Mesothelial cell of epicardium (in vitro differentiated cells): ENCODE results near the gene FBXO46. TPM values are rescaled to one million over a fixed set of nuclear protein-coding genes. Genes with fewer than 3 reads are reported as not detected.

Source experiments
- DNase-seq, 2 experiments: peaks; one replicate each; pipeline ENCODE4 v3.0.0; 2021; ENCODE audit warnings: low spot score in 2 of 2; ENCODE audit not compliant: unreplicated experiment in 2 of 2
- H3K27ac Mint-ChIP-seq: 2 replicates; pipeline ENCODE4 v1.8.0; 2021; ENCODE audit warnings: mixed read lengths
- H3K27me3 Mint-ChIP-seq: 2 replicates; pipeline ENCODE4 v1.8.0; 2021; ENCODE audit warnings: low read depth, mixed read lengths
- H3K36me3 Mint-ChIP-seq: 2 replicates; pipeline ENCODE4 v1.8.0; 2021; ENCODE audit warnings: mixed read lengths
- H3K4me1 Mint-ChIP-seq: 2 replicates; pipeline ENCODE4 v1.8.0; 2021; ENCODE audit warnings: mixed read lengths
- H3K4me3 Mint-ChIP-seq: 2 replicates; pipeline ENCODE4 v1.8.0; 2021; ENCODE audit warnings: mild to moderate bottlenecking, moderate library complexity, mixed read lengths
- H3K9me3 Mint-ChIP-seq: 2 replicates; pipeline ENCODE4 v1.8.0; 2021; ENCODE audit warnings: mixed read lengths
- total RNA-seq: library from RNA; stranded (reverse); gene quantifications from 3 replicates; pipeline ENCODE4 v1.2.1, GENCODE V29; 2021
- TF ChIP-seq, protein P1 (sequence below): fragments of 200-600 bp; sonication (generic); IDR thresholded peaks from one replicate; pipeline ENCODE4 v1.5.0; 2021; ENCODE audit warnings: antibody characterized with exemption; ENCODE audit not compliant: unreplicated experiment

Gene FBXO46
- total RNA-seq, 1 donor from 2014 or later = 36.6 TPM

DNA sequence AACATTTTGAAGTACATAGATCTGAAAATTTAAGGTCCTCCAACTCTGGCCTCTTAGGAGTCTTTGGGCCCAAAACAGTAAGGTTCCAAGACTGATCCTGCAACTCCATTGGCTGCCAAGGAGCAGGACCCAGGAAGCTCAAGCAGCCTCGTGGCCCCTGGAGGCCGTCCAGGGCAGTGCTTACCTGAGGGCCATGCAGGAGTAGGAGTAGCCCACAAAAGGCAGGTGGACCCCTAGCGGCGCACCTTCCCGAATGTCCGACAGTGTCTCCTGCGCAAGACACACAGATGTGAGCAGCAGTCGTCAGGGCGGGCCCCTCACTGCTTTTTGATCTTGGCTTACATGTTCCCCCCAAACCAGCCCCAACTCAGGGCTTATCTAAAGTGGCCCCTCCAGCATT is 44.1 kb upstream of the FBXO46 start:
- H3K36me3 Mint-ChIP-seq = peaks cover 18% of the 10 kb centered on the region

DNA sequence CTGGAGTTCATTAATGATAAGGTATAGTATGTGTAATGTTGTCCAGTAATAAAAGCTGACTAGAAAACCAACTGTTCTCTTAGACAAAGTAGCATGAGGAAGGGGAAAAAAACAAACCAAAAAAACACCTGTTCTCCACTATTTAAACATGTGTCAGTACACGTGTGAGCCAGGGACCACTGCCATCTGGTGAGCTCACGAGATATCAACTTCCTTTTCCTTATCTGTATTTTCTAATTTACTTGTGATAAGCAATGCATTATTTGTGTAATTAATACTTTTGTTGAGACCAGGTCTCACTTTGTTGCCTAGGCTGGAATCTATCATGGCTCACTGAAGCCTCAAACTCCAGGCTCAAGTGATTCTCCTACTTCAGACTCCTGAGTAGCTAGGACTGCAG is 42.7 kb upstream of the FBXO46 start:
- peaks cover 4% of the 10 kb centered on the region for H3K4me1 Mint-ChIP-seq
- DNase-seq = no peak
- TF ChIP-seq, protein P1, sequence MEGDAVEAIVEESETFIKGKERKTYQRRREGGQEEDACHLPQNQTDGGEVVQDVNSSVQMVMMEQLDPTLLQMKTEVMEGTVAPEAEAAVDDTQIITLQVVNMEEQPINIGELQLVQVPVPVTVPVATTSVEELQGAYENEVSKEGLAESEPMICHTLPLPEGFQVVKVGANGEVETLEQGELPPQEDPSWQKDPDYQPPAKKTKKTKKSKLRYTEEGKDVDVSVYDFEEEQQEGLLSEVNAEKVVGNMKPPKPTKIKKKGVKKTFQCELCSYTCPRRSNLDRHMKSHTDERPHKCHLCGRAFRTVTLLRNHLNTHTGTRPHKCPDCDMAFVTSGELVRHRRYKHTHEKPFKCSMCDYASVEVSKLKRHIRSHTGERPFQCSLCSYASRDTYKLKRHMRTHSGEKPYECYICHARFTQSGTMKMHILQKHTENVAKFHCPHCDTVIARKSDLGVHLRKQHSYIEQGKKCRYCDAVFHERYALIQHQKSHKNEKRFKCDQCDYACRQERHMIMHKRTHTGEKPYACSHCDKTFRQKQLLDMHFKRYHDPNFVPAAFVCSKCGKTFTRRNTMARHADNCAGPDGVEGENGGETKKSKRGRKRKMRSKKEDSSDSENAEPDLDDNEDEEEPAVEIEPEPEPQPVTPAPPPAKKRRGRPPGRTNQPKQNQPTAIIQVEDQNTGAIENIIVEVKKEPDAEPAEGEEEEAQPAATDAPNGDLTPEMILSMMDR = no peak
- H3K36me3 Mint-ChIP-seq = peaks cover 13% of the 10 kb centered on the region
- no peaks in the 10 kb centered on the region for H3K27me3 Mint-ChIP-seq
- no peak overlapping the region for H3K4me3 Mint-ChIP-seq
- no peaks in the 10 kb centered on the region for H3K9me3 Mint-ChIP-seq
- H3K27ac Mint-ChIP-seq = no peak overlapping the region

More for the DNA sequence above, 44.1 kb upstream of the FBXO46 start:
- H3K9me3 Mint-ChIP-seq = no peaks in the 10 kb centered on the region
- DNase-seq = no peak
- TF ChIP-seq, protein P1 = no peak
- H3K4me3 Mint-ChIP-seq = no peak overlapping the region
- H3K27me3 Mint-ChIP-seq = no peaks in the 10 kb centered on the region
- H3K4me1 Mint-ChIP-seq = peaks cover 18% of the 10 kb centered on the region
- H3K27ac Mint-ChIP-seq = no peak overlapping the region

DNA sequence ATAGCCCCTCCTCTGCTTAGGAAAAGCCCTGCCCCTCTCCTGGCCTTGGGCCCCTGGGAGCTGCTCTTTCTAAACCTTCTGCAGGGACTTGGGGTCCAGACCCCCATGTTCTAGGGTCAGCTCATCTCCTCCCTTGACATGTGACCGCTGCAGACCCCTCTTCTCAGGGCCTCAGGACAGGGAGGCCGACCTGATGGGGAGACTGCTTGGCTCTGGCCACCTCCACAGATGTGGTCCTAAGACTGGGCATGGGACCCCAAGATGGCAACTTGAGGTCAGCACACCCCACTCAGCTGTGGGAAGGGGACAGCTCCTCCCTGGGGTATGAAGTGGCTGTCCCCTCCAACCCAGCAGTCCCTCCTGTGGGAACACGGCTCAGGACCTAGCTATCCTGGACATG is 42.2 kb upstream of the FBXO46 start:
- no peak overlapping the region for H3K27ac Mint-ChIP-seq
- peaks cover 4% of the 10 kb centered on the region for H3K4me1 Mint-ChIP-seq

DNA sequence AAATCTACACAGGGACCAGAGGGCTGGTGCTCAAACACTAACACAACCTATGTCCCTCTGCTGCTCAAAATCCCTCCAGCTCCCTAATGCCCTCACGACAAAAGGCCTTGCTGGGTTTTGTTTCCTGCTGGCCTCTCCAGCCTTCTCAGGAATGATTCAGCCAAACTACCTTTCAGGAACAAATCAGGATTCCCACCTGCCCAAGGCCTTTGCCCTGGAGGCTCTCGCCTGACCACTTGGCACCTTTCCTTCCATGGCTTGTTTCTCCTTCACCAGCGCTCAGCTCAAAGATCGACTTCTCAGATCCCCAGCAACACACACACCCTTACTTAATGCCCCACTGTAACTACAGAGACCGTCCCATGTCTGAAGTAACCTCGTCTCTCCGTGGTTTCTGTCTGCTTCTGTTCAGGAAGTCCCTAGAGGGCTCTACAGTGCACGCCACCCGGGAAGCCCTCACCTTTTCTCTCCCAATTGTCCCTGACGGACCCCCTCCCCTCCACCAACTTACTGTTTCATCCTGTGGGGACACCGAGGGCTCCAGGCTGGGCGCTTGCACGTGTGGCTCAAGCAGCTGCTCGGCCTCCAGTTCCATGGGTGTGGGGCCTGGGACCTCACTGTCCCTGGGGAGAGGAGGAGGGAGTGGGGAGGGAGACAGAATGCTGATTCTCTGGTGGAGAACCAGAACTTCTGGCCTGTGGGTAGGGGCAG is 41.6 kb upstream of the FBXO46 start:
- DNase-seq = no peak
- Mint-ChIP-seq H3K4me3 (no peak overlapping the region), H3K36me3 (peaks cover 8% of the 10 kb centered on the region), H3K9me3 (no peaks in the 10 kb centered on the region), H3K27me3 (no peaks in the 10 kb centered on the region), H3K4me1 (peaks cover 6% of the 10 kb centered on the region), H3K27ac (peak overlapping the region; percentile 36)
- TF ChIP-seq, protein P1 = no peak

More for the DNA sequence above, 42.2 kb upstream of the FBXO46 start:
- Mint-ChIP-seq H3K36me3 (peaks cover 12% of the 10 kb centered on the region), H3K27me3 (no peaks in the 10 kb centered on the region), H3K4me3 (no peak overlapping the region), H3K9me3 (no peaks in the 10 kb centered on the region)
- DNase-seq = no peak
- TF ChIP-seq, protein P1 = no peak

DNA sequence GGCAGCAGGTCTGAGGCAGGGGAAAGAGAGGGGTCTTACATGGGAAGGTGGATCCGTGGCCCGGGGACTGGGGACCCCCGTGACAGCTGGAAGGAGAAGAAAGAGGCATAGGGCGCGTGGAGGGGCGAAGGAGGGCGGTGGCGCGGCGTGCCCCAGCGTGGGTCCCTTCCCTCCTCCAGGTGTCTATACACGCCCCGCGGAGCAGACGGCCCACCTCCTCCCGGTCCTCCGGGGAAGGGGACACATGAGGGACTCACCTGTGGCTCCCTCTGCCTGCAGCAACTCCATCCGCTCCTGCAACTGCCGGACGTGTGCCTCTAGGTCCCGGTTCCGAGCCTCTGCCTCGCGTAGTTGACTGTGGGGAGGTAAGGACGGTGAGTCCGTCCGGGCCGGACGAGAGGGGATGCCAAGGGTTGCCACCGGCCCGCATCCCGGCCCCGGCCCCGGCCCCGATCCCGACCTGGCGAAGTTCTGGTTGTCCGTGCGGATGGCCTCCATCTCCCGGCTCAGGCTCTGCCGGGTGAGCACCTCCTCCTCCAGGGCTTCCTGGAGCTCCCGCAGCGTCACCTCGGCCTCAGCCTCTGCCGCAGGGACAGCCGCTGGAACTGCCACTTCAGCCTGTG is 40.7 kb upstream of the FBXO46 start:
- H3K4me1 Mint-ChIP-seq = peaks cover 10% of the 10 kb centered on the region
- H3K4me3 Mint-ChIP-seq = peak overlapping the region; percentile 98
- no peaks in the 10 kb centered on the region for H3K27me3 Mint-ChIP-seq
- H3K27ac Mint-ChIP-seq = peak overlapping the region; percentile 93
- H3K36me3 Mint-ChIP-seq = peaks cover 4% of the 10 kb centered on the region
- no peak for DNase-seq
- TF ChIP-seq, protein P1 = no peak
- H3K9me3 Mint-ChIP-seq = no peaks in the 10 kb centered on the region
